HG03378 (cell line): ENCODE results near the gene SSBP3.

Experiments
- ATAC-seq: cut with Tn5 transposase; IDR thresholded peaks from one replicate; pipeline ENCODE4 v1.9.1; 2021; ENCODE audit warnings: mild to moderate bottlenecking, moderate library complexity; ENCODE audit not compliant: unreplicated experiment

Gene SSBP3

DNA sequence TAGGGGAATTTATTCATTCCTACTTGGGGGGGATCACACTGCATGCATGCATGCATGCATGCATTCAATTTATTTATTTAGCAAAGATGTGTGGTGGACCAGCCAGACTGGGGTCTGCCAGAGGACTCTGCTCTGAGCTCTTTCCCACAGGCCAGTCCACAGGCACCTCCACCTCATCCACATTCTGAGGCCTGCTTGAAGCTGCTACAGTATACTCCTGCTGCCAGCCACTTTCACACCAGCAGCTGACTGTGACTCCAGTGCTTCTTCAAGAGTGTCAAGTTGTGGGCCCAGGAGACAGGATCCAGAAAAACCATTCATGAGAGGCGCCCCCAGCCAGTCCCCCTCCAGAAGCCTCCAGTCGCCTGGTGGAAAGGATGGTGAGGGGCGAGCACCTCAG, 30.9 kb downstream of the SSBP3 start:
- no peak for ATAC-seq

DNA sequence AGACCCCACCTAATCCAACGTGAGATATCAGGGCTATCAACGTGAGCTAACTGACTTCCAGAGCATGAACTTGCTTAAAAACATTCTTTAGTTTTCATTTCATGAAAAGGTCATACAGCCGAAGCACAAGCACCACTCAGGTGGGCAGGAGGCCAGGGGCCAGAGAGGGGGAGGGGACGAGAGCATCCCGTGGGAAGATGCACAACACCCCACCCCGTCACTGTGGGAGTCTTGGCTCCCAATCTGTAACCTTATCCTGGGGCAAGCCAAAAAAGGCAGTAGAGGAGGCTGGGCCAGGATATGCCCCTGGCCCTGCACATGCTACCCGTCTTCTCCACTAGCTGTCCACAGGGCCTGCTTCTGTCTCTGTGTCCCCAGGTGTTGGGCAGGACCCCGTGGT, 31.4 kb downstream of the SSBP3 start:
- ATAC-seq: no peak

DNA sequence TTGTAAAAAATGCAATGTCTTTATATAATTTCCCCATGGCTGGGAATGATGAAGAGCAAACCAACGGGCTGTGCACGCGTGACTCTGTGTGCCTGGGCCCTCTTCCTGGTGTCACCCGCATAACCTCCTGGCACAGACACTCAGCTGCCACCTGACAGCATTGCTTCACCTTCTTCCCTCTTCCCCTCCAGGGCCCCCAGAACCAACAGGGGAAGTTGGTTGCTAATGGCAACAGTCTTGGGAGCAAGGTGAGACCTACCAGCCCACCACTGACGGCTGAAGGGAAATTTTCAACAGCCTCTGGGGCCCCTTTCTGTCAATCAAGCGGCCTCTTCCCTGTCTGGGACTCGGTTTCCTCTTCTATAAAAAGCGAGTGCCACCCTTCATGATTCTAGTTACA, 33.2 kb downstream of the SSBP3 start:
- ATAC-seq: no peak

DNA sequence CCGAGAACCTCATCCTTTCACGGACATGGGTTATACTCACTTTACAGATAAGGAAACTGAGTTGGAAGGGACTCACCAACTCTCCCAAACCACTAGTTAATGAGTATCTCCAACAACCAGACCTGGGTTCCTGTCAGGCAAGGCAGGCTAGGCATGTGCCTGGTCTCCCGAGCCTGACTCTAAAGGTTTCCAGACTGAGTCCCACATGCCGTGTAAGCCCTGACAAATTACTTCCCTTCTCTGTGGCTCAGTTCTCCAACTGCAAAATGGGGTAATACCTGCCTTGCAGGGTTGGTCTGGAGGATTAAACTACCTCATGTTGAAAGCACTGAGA, 34.3 kb downstream of the SSBP3 start:
- ATAC-seq: no peak

DNA sequence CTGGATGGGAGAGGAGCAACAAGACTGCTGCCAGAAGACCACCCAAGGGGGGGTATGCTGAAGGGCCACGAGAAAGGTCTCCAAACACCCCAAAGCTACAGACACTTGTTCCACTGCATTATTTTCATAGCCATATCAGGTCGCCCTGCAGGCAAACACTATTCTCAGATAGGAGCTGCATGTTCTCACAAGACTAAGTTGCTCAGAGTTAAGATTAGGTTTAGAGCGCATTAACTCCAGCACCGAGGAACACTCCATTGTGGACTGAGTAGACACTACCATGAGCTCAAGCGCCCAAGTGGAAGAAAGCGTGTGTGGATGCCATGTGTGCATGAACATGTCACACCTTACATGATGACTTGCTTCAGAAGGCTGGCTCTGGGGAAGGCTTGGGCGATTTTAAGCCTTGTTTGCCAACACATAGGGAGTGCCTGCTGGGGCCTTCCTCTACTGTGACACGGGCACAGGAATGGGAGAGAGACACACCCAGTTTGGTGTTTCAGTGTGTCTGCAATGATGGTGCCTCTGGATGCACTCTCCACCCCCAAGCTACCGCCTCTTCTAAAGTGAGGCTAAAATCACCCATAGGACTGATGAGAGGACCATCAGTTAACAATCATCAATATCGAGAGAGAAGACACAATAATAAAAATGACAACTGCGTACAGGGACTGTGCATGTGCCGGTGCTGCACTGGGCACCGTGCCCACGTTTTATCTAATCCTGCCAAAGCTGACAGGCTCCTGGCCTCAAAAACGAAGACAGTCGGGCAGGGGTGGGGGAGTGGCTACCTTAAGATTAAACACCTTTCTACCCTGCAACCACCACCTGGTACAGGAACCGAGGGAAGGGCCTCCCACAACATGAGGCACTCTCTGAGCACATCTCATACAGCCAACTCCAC, 34.9 kb downstream of the SSBP3 start:
- ATAC-seq: no peak

DNA sequence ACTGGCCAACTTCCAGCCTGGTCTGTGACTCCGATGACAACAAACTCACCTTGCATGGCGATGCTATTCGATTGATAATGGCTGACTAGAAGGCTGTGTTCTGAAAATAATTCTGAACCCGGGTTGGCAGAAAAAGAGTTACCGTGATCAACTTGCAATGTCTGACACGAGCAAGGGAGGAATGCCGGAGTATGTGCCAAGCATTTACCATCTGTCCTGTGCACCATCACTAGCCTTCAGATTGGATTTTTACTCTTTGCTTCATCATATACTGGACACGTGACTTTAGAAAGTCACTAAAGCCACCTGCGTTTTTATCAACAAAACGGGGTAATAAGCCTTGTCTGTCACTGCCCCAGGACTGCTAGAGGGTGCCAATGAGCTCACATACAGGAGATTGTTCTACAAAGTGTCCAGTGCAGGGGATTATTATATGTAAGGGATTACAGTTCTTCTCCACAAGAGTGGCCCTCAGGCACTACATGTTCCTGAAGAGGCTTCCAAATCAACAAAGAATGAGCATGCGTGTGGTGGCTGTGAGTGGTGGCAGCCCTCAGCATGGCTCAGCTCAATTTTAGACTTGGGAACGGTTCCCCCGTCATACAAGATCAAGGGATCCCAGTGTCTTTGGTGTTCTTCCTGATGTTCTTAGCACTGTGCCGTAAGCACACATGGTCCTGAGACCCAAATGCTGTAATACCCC, 35.8 kb downstream of the SSBP3 start:
- ATAC-seq: no peak

DNA sequence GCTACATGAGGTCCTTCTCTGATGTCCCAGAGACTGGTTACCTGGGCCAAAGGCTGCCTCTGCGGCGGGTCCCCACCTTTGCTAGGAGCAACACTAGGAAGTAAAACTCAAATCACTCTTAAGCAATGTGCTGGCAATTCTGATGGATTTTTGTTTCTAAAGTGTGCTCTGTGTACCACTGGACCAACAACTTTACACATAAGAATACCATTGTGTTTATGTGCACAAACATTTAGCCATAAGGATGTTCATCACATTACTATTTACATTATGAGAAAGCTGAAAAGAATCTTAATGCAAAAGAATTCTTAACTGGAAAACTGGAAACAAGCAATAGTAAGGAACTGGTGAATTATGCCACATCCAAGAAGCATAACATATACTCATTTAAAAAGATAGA, 38.6 kb downstream of the SSBP3 start:
- ATAC-seq: no peak

DNA sequence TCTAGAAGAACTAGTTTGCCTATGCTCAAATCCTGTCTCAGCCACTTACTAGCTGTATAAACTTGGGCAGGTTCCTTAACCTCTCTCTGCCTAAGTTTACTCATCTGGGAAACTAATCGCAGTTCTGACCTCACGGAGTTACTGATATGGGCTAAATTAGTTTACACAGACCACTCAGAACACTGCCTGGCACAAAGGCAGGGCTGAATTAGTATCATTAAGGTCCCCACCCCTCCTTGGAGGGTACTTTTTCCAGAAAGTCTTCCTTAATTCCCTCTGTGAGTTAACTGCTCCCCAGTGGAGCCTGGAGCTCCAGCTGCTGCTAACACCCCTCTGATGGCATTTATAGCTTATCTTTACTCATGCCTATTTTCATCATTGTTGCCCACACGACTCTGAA, 40.3 kb downstream of the SSBP3 start:
- no peak for ATAC-seq

DNA sequence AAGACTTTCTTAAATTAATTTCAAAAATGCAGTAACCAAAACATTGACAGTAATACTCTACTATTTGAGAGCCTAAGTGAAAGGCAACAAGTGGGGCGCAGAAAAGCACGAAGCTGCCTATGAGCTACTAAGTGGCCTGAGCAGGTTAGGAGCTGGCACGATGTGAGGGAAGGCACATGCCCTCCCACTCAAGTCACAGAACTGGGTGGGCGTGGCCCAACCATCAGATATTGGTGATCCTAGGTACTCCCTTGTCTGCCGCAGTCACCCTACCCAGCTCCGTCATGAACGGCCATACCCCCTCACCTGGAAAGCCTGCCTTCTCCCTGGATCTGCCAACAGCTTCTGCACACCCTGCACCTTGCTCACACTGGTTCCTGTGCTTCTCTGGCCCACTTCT, 40.8 kb downstream of the SSBP3 start:
- ATAC-seq: no peak

DNA sequence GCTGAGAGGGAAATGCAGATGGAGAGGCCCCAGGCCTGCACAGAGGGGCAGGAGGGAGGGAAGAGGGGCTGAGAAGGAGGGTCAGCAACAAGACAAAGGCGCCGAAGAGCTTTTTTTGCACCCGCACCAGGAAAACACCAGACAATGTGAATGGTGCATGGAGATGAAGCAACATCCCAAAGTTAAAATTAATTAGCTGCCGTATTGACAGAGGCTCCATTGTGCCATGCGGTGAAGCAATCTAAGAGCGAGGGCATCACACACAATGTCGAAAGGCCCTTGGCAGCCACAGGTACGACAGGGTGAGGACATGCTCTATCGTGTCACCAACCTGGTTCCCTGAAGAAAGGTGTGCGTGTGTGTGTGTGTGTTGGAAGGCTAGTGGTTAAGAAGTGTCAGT, 41.2 kb downstream of the SSBP3 start:
- no peak for ATAC-seq

DNA sequence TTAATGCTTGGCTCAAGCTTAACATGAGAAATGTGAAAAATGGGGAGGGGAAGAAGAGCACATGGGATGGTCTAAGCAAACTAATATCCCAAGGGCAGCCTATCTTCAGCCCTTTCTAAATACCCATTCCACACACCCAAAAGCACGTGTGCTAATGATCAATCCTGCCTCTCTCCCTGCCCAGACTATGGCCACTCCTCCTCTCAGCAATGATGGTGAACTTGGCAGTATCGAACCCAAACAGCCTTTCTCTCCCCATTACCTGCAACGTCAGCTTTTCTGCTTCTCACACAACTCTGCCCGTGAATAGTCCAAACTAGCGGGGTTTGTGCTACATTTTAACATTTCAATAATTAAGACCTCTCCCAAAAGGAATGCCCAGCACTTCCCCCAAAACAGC, 41.6 kb downstream of the SSBP3 start:
- ATAC-seq: no peak

DNA sequence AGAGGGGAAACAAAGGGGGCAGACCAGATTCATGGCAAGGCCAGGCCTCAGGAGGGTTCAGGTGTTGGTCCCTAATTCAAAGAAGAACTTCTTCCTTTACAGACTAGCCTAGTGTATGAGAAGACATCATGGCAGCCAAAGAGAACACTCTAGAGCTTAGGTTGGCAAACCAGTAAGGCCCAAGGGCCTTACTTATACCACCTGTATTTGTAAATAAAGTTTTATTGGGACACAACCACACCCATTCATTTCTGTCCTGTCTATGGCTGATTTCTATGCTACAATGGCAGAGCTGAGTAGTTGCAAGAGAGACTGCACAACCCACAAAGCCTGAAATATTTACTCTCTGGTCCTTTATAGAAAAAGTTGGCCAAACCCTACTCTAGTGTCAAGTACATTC, 42.3 kb downstream of the SSBP3 start:
- ATAC-seq: no peak

DNA sequence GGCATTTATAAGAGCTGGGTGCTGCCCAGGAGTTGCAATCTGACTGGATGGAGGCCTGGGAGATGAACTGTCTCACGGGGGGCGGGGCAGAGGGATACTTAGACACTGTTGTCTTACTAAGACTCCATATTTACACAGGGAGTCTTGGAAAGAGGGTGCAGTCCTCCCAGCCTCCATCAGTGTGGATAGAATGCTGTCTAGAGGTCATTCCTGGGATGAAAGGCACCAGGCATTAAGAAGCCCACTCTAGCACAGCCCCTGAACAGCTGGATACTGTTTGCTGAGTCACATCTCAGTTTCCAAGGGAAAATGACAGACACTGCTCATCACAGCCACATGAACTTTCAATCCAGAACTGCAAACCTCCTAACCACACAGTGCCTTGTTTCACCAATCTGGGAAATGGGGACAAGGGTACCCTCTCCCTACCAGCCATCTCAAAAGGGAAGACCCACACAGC, 43.3 kb downstream of the SSBP3 start:
- no peak for ATAC-seq

DNA sequence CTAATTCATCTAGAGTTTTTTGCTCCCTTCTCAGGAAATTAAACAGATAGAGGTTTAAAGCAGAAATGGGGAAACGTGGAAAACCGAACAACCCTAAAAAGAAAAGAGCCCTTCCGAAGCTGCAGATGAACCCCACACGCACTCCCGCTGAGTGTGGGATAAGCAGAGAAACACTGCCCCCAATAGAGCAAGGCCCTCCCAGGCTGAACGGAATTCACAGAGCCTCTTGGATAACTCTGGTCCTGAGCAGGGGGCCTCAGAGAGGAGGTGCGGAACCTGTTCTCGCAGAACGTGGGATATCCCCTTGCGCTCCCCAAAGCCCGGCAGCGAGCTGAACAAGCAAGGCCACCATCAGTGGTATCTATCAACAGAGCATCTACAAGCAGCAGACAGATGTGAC, 44.9 kb downstream of the SSBP3 start:
- no peak for ATAC-seq

DNA sequence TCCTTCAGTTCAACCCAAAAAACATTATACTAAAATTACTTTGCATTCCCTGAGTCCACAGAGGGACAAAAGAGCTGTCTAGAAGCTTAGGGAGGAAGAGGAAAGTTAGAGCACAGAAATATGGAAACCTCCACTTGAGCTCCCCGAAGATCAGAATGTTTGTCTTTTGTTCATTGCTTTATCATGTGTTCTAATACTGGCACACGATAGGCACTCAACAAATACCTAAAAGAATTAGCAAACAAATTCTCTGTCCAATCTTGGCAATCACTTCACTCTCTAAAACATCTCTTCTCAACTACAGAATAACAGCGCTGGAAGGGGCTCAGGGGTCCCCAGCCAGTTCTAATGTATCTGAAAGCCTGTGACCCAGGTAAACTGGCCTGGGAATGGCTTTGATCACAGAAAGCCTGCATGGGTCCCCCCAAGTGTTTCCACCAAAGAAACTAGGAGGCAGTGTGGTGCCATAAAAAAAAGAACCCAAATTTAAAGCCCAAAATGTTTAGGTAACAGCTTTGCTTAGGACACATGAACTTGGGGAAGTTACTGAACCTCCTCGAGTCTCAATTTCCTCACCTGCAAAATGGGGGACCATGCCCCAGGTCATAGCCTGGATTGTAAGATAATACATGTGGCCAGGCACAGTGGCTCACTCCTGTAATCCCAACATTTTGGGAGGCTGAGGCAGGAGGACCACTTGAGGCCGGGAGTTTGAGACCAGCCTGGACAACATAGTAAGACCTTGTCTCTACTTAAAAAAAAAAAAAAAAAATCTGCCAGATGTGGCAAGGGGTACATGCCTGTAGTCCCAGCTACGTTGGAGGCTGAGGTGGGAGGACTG, 45.8 kb downstream of the SSBP3 start:
- no peak for ATAC-seq

DNA sequence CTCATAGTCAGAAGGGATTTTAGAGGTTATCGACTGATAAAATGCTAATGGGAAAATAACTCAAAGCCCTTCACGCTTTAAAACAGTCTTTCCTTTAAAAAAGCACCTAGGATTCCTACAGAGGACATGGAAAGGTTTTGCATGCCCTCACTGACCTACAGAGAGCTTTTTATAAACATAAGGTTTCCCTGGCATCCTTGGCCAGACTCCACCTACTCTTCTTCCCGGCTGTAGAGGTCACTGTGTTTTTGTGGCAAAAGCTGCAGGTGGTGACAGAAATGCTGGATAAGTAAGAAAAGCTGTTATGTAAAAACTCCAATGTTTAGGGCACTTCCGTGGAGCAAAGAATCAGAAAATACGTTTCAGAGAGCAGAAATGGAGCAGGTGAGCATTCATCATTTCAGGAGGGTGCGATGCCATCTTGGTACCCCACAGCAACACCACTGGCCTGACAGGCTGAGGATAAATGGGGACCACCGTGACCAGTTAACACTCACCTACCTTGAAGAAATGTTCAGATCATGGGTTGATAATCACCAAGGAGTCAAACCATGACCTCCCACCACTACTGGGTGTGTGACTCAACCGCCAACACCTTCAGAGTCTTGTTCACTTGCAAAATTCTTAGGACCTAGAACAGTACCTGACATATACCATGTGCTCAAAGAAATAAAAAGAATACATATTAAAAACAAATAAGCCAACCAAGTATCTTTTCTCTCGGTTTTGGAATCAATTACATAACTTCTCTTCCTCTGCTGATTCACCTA, 46.6 kb downstream of the SSBP3 start:
- ATAC-seq: no peak

DNA sequence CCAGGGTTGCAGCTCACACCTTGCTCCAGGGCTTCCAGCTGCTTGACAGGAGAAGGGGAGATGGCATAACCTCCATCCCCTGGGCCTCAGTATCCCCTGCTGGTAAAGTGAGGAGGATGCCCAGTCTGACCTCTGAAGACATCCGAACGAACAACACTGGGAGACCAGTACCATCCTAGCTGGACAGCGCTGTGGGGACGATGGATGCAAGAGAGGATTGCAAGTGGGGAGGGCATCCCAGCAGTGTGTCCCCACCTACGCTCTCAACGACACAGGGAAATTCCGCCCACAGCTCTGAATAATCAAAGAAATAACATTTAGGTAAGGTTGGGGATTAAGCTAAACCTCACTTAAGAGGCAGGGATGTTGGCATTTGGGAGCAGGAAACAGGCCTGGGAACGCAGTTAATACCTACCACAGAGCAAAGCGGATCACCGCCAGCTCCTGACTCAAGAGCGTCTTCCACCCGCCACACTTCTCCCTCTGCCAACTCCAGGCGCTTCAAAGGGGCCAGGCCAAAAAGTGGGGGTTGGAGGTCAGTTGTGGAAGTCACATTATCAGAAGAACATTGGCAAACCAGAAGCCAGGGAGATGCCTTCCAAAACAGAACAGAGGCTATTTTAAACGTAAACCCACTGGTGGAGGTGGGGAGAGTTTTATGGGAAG, 47.6 kb downstream of the SSBP3 start:
- no peak for ATAC-seq

DNA sequence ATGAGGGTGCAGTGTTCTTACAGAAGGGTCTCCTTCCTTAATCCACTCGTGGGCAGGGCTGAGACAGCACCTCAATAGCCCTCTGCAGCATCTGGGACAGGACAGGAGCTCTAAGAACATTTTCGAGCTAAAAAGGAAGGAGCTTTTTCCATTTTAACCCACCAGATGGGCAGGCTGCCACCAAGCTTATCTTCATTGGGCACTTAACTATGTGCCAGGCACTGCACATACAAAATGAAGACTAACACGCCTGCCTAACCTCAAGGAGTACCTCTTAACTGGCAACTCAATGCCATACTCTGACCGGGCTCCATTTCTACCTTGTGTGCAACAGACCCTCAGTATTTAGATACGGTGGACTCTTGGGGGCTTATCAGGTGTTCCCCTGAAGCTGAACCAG, 48.2 kb downstream of the SSBP3 start:
- no peak for ATAC-seq

DNA sequence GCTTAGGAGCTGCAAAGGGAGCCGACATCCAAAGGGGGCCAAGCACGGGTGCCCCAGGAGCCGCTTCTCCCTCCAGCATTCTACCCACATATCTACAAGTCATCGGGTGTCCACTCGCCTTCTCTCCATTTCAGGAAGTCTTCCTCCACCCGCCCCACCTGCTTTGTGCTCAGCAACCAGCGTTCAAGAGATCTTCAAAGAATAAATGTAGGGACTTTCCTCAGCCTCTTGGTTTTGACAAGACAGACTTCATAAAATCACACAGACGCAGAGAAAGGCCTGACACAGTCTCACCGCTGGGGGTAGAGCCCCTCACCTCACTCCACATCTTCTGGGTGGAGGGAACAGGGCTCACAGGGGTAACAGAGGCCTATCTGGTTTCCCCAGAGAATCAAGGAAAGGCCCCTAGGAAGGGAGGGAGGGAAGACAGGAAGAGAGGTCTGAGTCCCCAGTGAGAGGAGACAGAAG, 49.5 kb downstream of the SSBP3 start:
- no peak for ATAC-seq
